ENCODE data around the gene RIMS4.

The RIMS4 gene

DNA sequence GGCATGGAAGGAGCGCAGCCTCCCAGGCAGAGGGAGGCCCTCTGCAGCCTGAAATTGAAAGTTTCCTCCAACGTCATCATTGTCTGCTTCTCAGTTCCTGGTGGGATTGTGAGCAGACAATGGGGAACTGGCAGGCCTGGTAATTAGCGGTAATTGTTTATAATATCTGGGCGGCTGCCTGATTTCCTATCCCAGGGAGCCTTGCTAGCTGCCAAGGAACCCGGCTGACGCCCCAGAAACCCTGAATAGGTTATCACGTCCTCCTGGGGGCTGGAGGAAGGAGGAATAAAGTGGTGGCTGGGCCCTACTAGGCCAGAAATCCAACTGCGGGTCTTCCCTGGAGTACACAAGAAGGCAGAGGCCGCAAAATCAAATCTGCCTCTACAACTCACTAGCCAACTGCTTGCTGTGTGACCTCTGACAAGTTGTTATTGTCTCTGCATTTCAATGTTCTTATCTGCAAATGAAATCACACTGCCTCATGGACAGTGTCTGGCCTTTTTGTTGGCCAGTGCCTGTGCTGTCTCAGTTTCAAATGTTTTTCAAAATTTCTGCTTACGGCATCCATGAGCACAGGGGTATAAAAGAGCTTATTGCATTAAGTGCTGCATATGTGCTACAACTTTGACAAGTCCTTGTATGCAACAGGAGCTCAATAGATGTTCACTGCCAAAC lies 47.7 kb downstream of the RIMS4 start:
- no peak for DNase-seq (ENCODE audit: low spot score)

DNA sequence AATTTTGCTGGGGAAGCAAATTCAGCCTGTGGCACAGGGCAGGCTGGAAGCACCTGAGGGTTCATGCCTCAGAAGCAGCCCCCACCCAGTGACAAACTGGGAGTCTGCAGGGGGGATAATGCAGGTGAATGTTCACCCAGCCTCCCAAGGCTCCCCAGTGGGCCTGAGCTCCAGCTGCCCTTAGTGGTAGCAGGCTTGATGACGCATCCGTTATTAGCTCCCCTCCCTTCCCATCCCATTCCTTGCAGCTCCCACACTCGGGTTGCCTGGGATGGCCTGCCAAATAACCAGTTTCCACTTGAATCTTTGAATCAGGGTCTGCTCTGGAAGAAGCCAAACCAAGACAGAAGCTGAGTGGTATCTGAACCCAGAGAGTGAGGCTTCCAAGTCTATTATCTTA lies 48.9 kb downstream of the RIMS4 start:
- no peak for DNase-seq (ENCODE audit: low spot score)

DNA sequence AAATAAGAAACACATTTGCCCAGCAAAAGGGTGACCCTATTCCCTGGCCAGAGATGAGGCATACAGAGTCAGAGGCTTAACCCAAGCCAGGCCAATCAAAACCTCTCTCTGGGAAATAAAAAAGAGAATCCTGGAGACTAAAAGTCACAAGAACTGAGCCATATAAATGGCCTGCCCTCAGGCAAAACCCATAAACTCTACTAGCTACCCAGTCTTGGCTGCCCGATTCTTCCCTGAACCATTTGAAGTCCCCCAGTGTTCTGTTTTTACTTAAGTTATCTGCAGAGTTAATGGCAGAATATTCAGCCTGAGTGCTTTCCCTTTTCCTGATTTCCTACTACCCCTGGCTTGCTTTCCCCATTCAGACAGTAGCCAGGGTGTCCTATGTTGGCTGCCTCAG lies 50.8 kb downstream of the RIMS4 start:
- DNase-seq (ENCODE audit: low spot score), result no peak

DNA sequence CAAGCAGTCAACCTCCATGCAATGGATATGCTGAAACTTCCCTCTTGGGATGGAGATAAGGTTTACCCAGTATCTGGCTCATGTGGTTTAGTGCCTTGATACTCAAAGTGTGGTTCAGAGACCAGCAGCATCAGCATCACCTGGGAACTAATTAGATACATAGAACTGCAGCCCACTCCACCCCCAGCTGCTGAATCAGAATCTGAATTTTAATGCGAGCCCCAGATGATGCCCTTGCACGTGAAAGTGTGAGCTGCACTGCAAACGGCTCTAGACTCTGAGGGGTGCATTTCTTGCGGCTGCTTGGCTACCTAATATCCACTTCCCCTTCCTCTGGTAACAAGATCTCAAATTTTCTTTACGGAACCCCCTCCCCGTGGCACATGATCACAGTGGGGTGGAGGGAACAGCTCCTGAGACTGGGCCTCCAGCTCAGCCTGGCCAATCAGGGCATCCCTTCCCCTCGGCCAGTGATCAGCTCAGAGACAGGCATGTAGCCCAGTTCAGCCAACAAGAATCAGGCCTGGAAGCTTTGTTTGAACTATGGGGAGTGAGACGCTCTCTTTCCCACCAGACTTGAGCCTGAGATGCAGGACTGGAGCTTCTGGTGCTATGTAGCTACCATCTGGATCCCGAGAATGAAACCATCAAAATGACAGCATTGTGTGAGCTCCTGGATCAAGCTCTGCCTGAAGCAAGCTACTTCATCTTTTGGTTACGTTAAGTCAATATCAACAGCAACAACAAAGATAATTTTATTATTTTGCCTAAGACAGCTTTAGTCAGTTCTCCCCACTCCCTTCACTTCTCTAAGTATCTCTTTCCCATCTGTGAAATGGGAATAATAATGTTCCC lies 51.9 kb downstream of the RIMS4 start:
- no peak for DNase-seq (ENCODE audit: low spot score)

DNA sequence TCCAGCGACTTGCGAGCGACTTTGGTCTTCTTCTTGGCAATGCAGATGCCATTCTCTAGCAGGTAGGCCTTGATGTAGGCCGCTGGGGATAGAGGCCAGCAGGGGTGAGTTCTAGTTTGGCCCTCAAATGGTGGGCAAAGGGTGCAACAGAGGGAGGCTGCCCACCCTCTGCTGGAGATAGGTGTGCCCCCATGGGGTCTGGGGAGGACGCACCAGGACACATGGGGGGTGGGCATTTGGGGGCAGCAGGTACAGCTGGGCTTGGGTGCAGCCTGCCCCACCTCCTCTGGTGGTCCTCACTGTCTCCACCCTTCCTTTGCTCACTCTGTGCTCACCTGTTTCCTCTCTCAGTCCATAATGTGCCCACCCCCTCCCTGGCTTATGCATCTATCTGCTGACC lies 53.4 kb downstream of the RIMS4 start:
- DNase-seq (ENCODE audit: low spot score), result no peak

DNA sequence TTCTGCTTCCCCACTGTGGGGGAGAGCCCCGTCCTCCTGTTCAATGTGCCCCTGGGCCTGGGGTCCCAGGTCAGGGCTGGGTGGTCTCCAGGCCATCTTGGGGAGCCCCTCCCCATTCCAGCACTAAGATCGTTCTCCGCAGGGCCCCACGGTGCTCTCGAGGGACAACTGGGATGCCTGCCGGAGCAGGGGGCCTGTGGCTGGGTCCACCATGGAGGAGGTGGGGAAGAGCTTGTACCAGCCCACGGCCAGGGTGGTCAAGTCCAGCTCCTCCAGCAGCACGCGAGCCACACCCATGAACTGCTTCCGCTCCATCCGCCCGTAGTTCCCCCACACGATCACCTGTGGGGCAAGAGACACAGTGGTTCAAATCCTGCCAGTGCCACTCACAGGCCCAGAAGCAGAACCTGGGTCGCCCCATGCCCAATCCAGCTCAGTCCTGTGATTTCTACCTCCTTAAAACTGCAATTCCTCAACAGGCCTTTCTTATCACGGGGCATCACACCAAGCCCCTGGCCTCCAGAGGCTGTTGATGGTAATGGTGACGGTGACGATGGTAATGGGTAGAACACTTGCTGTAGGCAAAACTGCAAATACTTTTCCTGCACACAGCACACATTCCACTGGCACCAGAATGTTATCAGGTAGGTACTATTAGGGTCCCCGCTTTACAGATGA lies 54.2 kb downstream of the RIMS4 start:
- no peak for DNase-seq (ENCODE audit: low spot score)

DNA sequence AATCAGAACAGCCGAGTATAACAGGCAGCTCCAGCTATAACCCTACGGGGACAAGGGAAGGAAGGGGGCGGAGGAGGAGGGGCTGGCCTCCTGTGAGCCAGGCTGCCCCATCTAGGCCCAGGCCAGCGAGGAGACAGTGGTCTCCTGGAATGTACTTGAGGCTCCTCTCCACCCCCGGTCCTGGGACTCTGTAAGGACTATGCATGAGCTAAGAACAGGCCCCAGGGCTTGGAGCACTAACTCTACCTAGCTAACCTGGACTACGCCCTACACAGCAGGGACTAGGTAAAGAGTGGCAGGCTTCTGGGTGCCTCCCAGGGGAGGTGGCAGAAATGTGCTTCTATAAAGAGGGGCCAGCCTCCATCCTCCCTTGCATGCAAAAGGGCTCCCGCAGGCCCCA lies 55.8 kb downstream of the RIMS4 start:
- no peak for DNase-seq (ENCODE audit: low spot score)

DNA sequence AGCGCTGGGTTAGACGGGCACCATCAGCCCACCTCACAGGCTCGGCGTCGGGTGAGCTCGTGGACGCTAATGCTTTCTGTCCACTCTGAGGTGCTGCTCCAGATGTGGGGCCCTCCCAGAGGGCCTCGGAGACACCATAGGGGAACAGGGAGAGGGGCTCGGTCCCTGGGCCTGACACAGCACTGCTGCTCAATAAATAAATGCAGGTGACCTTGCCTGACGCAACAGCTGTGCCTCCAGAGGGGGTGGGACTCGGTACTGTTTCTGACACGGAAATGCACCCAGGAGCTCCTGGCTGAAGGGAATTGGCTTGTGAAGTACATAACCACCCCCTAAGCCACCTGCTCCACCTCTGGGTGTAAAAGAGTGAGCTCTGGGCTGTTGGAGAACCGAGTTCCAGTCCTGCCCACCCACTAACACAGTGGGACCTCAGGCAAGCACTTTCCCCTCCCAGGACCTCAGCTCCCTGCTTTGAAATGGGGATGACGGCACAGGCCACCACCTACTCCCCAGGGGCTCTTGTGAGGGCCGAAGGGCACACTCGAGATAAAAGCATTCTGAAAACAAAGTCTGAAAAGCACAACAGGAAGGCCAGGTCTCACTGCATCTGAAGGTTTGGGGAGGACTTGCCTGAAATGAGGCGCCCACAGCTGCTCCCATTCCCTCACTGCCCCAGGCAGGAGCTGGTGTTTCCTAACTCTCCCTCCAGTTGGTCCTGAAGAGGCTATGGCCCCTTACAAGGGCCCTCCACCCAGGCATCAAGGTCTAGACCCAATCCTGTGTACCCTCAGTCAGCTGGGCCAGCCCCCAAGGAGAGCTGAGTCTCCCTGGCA lies 58.0 kb downstream of the RIMS4 start:
- DNase-seq (ENCODE audit: low spot score), result no peak

DNA sequence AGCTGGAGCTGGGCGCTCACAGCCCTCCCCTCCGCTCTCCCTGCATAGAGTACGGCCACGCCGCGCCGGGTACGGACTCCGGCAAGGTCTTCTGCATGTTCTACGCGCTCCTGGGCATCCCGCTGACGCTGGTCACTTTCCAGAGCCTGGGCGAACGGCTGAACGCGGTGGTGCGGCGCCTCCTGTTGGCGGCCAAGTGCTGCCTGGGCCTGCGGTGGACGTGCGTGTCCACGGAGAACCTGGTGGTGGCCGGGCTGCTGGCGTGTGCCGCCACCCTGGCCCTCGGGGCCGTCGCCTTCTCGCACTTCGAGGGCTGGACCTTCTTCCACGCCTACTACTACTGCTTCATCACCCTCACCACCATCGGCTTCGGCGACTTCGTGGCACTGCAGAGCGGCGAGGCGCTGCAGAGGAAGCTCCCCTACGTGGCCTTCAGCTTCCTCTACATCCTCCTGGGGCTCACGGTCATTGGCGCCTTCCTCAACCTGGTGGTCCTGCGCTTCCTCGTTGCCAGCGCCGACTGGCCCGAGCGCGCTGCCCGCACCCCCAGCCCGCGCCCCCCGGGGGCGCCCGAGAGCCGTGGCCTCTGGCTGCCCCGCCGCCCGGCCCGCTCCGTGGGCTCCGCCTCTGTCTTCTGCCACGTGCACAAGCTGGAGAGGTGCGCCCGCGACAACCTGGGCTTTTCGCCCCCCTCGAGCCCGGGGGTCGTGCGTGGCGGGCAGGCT lies 60.1 kb downstream of the RIMS4 start:
- DNase-seq (ENCODE audit: low spot score), result no peak

DNA sequence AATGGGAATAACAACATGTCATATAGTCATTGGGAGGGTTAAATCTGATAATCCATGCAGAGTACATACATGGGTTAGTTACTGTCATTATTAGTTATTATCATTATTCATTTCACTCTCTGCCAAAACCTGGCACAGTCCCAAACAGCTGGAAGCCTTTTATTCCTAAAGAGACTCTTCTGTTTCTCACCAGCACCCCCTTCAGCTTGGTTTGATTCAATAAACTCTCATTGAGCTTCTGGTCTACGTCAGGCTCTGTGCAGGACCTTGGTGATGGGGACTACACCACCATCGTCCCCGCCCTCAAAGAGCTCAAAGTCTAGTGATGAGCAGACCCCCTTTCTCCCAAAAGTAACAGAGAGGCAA lies 62.4 kb downstream of the RIMS4 start:
- no peak for DNase-seq (ENCODE audit: low spot score)

DNA sequence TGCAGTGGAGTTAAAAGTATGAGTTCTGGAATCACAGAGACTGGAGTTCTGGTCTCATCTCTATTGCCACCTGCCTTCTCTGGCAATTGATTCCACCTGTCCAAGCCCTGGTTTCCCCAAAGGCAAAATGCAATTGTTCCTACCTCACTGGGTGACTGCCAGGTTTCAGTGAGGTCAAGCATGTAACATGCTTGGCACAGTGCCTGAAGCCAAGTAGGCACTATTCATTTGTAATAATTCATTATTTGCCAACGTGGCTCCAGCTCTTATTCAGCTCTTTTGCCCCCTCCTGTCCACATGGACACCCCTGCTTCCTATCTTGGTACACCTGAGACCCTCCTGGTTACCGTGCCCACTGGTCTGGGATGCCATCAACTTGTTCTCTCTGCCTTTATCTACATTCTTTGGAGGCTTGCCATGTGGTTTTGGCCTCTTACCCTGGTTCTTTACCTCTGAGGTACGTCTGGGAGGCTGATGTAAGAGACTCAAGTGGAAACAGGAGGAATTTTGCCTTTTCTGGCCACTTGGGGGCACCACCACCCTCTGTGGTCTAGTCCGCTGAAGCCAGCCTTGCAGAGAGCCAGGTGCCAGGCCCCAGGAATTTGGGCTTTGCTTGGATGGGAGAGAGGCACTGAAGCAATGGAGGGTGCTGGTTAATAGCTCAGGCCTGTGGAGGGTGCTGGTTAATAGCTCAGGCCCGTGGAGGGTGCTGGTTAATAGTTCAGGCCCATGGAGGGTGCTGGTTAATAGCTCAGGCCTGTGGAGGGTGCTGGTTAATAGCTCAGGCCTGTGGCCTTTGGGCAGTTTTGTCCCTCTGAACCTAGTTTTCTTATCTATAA lies 63.0 kb downstream of the RIMS4 start:
- DNase-seq (ENCODE audit: low spot score), result peak; percentile 49

DNA sequence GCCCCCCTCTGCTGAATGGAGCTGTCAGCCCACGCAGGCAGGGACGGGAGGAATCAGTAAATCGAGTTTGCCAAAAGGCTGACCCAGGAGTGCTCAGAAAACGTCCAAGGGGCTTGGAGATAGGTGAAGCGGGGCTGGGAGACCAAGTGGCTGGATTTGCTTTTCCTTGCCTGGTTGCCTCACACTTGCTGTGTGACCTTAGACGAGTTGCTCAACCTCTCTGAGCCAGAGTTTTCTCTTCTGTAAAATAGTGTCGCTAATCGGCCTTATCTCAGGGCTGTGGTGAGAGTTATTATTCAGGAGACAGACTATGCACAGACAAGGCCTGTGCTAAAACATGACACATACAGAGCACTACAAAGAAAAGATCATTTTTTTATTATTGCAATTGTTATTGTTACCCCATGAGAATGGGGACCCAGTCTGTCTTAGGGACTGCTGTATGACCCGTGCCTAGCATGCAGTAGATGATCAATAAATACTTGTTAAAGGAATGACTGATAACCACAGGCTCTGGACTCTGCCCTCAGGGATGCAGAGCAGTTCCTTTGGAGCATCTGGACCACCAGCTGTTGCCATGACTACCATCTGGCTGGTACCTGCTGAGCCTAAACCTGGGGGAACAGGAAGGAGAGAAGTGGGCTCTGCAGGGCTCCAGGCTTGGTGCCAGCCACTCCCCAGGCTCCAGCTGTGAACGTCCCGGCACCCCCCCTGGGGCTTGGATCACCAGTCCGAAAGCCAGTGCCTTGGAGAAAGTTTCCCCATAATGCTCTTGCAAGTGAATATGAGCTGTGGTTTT lies 63.8 kb downstream of the RIMS4 start:
- DNase-seq (ENCODE audit: low spot score), result no peak

DNA sequence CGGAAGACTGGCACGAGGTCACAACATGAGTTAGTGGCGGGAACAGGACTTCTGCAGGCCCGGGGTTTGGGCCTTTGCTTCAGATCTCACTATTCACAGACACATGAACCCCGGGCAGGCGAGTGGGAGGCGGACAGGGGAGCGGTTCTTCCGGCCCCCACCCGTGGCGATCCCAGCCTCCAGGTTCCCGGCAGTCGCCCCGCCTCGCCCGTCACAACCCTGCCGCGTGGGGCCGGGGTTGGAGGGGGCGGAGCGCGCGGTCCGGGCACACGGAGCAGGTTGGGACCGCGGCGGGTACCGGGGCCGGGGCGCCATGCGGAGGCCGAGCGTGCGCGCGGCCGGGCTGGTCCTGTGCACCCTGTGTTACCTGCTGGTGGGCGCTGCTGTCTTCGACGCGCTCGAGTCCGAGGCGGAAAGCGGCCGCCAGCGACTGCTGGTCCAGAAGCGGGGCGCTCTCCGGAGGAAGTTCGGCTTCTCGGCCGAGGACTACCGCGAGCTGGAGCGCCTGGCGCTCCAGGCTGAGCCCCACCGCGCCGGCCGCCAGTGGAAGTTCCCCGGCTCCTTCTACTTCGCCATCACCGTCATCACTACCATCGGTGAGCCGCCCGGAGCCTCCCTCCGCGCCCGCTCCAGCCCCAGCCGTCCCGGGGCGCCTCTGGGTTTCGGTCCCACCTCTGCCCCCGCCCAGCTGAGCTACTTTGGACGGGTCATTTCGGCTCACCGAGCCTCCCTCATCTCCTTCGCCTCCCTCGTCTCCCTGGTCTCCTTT lies 64.6 kb downstream of the RIMS4 start, which contains the start of gene KCNK15:
Gene KCNK15, plus strand, starts transcription at position 268 of the 769 bp plus-strand sequence. Its CDS starts 46 bp downstream, at position 314.
- no peak for DNase-seq (ENCODE audit: low spot score)

DNA sequence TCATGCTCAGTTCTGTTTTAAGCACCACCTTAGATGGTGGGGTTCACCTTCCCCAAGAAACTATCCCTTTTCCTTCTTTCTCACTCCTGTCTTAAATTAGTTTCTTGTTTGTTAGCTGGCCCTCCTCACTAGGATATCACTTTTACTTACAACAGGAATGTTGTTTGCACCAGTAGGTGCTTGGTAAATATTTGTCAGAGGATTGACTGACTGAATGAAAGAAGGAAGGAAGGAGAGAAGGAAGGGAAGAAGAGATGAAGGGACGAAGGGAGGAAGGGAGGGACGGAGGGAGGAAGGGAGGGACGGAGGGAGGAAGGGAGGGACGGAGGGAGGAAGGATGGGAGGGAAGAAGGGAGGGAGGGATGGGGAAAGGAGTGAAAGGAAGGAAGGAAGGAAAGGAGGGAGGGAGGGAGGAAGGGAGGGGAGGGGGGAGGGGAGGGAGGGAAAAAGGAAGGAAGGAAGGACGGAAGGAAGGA lies 65.2 kb downstream of the RIMS4 start:
- DNase-seq (ENCODE audit: low spot score), result no peak

DNA sequence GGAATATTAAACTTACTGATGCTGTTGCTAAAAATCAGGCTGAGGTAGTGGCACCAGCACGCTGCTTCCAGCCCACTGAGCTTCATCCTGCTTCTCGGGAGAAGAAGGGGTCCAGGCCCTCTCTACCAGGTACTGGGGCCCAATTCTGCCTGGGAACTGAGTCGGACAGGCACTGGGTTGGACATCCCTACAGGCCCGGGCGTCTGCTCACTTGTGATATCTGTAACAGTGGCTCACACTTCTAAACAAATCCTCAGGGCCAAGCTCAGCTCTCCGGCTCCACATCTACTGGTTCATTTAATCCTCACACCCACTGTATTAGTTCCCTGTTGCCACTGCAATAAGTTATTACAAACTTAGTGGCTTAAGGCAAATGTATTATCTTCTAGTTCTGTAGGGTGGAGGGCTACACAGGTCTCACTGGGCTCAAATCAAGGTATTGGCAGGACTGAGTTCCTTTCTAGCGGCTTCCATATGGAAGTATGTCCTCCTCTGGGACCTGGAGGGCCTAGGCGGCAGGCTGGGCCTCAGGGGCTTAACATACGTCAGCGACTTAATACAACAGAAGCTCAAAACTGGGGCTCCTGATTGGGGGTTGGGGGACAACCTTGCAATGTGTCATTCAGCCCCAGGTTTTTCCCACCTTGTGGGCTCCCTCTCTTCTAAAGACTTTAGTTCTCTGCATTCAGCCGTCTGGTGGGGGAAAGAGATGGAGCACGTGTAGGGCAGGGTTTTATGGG lies 66.3 kb downstream of the RIMS4 start:
- no peak for DNase-seq (ENCODE audit: low spot score)

DNA sequence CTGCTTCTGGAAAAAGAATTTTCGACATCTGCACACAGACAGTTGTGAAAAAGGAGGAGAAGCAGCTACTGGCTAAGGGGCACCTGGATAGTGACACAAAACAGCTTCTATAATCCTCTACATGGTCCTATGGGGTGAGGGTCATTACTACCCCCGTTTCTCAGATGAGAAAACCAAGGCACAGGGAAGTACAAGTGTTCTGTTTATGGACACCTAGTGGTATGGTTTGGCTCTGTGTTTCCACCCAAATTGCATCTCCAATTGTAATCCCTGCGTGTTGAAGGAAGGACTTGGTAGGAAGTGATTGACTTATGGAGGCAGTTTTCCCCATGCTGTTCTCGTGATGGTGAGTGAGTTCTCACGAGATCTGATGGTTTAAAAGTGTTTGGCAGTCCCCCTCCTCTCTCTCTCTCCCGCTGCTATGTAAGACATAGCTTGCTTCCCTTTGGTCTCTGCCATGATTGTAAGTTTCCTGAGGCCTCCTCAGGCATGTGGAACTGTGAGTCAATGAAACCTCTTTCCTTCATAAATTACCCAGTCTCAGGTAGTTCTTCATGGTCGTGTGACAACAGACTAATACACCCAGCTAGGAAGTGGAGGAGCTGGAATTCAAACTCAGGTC lies 67.2 kb downstream of the RIMS4 start:
- DNase-seq (ENCODE audit: low spot score), result no peak

DNA sequence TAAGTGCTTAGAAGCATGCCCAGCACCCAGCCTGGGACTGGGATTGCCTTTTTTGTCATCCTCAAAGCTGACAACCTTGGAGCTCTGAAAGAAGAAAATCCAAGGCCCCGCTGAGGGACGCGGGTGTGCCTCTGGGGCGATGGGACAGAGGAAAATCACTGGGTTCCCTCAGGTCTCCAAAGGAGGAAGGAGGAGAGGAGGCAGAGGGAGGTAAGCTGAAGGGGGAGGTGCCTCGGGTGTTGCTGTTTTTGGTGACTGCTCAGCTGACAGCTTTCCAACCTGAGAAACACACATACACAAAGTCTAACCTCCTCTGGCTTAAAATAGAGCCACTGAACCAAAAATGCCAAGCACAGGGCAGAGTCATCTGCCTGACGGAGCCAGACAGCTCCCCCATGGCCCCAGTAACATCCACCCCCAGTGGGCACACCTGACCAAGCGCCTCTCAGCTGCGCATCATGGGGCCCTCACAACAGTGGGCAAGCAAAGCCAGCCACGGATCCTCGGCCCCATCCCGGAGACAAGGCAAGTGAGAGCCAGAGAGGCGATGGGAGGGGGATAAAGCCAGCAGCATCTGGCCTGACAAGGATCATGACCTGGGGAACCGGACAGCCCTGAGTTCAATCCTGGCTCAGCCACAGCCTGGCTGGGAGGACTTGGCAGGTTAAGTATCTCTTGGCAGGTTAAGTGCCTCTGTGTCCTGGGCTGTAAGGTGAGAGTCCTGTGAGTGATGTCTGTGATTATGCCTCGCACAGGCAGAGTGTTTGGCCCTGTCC lies 67.9 kb downstream of the RIMS4 start:
- no peak for DNase-seq (ENCODE audit: low spot score)

Measured in globus pallidus (tissue), 1 donor.